Activated CD8-positive, alpha-beta memory T cell treated with anti-CD3 and anti-CD28 coated beads for 36 hours (primary cell): ENCODE measurements around the gene MCM3AP. TPM values are rescaled to one million over a fixed set of nuclear protein-coding genes. Genes with fewer than 3 reads are reported as not detected.

Experiments used
- CTCF ChIA-PET: fragments of 350-600 bp; sonication (Branson Sonifier 250); formaldehyde crosslinking; loops from one replicate; lab custom pipeline; 2021; ENCODE audit warnings: antibody characterized with exemption; lab: Charles Lee
- POLR2A ChIA-PET: fragments of 350-600 bp; sonication (Branson Sonifier 250); formaldehyde crosslinking; loops from one replicate; lab custom pipeline; 2021; ENCODE audit warnings: antibody characterized with exemption; lab: Charles Lee
- total RNA-seq, 2 experiments: library from RNA; stranded (reverse); gene quantifications; one replicate each; pipeline ENCODE4 v1.2.3, GENCODE V29; 2021

MCM3AP gene
- total RNA-seq, 2 experiments from 2014 or later = 125 to 133 TPM

- POLR2A ChIA-PET = no interaction called here
- CTCF ChIA-PET = no interaction called here
These were observed 1.2 kb upstream of the MCM3AP start for GRCh38 chr21:46286648-46287002.

DNA sequence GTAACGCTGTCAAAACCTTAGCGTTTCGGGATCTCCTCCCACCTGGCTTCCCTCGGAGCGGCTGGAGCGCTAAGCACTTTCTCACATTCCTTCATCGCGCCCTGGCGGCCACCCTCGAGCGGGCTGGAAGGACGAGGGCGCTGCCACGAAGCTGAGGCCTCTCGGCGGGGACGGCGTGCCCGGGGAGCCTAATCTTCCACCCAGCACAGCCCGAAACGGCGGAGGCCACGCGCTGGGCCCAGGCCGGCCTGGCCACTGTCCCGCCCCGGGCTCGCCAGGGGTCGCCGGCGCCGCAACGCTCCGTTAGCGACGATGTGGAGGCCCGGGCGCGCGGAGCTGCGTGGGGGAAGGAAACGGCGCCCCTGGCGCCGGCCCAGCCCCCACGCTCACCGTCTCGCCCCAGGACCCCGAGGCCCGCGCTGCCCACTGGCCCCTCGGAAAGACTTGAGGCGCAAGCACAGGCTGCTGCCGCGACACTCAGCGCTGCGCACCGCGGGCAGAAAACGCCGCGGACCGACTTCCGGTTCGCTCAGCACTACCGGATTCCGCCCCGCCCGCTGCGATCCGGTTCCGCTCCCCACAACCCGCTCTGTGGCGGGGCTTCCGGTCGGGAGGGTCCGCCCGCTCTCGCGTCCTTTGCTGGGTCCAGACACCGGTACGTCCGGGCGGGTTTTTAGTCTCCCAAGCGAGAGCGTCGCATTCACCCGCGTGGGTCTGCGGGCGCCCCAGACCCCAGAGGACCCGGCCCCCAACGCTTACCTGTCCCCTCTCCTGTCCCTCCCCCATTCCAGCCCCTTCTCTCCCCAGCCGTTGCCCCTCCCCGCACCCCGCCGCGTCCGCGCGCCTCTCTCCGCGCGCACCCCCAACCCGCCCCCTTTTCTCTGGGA, 593 bp upstream of the MCM3AP start, which contains the start of gene YBEY:
YBEY (plus strand) TSS at position 582 of the 887 bp plus-strand sequence. CDS start 572 bp downstream, outside the sequence.
- CTCF ChIA-PET = interaction anchor here (0.6 to 1.3 kb wide), 3 partner anchors 11 to 1792 kb away, joined by 3 read pairs; no protein-coding TSS in a partner anchor
- POLR2A ChIA-PET = no interaction called here

DNA sequence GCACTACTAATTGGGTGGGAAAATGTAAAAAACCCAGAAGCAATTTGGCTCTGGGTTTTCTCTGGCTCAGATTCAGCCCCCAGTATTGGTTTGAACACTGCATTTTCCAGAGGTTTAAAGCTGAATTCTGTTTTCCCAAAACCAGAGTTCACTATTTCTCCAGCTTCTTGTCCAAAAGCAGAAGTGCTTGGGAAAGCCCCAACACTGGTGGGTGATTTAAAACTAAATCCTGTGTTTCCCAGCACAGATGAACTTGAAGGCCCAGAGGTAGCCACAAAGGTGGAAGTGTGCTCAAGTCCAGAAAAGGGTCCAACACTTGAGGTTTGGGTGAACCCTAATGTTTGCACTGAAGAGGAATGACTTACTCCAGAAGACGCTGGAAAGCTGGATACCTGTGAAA, 678 bp downstream of the MCM3AP start:
- POLR2A ChIA-PET = interaction anchor here (0.7 kb wide), 2 partner anchors 9 to 44 kb away, joined by 3 to 4 read pairs; no protein-coding TSS in a partner anchor
- CTCF ChIA-PET = interaction anchor here (0.7 to 1.8 kb wide), 5 partner anchors 25 to 312 kb away, joined by 3 to 6 read pairs (median 3); no protein-coding TSS in a partner anchor

- POLR2A ChIA-PET = no interaction called here
These were observed 1.2 kb downstream of the MCM3AP start for GRCh38 chr21:46284077-46284644.

GRCh38 chr21:46274797-46275390, 10.5 kb downstream of the MCM3AP start:
- ChIA-PET POLR2A (interaction anchor here (0.7 kb wide), 1 partner anchor 23 kb away, joined by 5 read pairs; no protein-coding TSS in a partner anchor), CTCF (interaction anchor here (0.7 kb wide), 1 partner anchor 11 kb away, joined by 3 read pairs; the partner anchor contains the start of genes MCM3AP and YBEY)

More at GRCh38 chr21:46284077-46284644, 1.2 kb downstream of the MCM3AP start:
- CTCF ChIA-PET = interaction anchor here (1.3 to 1.8 kb wide), 4 partner anchors 25 to 311 kb away, joined by 3 to 6 read pairs (median 4); no protein-coding TSS in a partner anchor

GRCh38 chr21:46273341-46273740, 12.1 kb downstream of the MCM3AP start:
- POLR2A ChIA-PET = no interaction called here
- CTCF ChIA-PET = no interaction called here

DNA sequence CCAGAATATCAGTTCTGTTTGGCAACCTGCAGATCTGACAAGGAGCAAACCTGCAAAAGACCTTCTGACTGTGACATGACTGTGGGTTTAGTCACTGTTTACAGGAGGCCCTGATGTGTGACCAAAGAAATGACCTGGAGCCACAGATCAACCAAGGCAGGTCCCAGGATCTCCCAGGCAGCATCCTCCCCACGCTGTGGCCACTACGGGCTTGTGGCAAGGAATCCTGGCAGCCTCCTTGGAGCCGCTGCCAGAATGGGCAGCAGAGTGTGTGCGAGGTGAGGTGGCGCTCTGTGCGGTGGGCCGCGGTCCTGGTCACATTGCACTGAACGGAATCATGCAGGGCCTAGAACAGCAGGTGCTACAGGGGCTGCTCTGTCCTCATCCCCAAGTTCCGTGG, 15.9 kb downstream of the MCM3AP start:
- ChIA-PET CTCF (no interaction called here), POLR2A (no interaction called here)

- ChIA-PET POLR2A (interaction anchor here (1.0 kb wide), 1 partner anchor 9 kb away, joined by 3 read pairs; no protein-coding TSS in a partner anchor), CTCF (interaction anchor here (1.2 kb wide), 1 partner anchor 10 kb away, joined by 4 read pairs; no protein-coding TSS in a partner anchor)
These were observed 17.0 kb downstream of the MCM3AP start for GRCh38 chr21:46268371-46268770.

DNA sequence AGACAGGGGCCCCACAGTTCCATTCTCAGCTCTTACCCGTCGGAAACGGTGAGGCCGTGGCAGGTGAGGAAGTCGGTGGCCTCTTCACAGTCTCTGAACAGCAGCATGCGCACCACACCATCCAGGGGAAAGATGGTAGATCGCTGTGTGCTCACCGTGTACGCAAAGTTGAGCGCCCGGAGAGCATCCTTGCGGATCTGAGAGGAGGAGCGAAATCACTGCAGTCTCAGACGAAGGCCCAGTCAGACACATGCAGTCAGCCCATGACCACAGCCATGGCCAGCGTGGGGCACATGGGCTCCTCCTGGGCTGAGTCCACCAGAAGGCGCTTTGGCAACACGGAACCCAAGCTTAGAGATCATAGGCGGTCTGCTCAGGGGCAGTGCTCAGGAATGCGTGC, 18.5 kb downstream of the MCM3AP start:
- POLR2A ChIA-PET = no interaction called here
- CTCF ChIA-PET = no interaction called here

- ChIA-PET CTCF (no interaction called here), POLR2A (no interaction called here)
These were observed 19.5 kb downstream of the MCM3AP start for GRCh38 chr21:46265736-46266525.

DNA sequence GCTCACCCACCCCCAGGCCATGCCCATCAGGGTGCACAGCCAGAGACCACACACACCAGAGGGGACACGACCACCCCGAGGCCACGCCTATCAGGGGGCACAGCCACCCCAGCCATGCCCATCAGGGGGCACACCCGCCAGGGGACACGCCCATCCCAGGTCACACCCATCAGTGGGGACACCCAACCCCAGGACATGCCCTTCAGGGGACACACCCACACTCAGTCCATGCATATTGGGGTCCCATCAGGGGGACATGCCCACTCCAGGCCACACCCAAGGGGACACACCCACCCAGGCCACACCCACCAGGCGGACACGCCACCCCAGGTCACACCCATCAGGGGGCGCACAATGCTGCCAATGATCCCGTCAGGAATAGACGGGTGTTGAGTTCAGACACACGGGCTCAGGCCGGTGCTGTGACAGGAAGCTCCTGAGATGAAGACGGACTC, 20.7 kb downstream of the MCM3AP start:
- CTCF ChIA-PET = no interaction called here
- POLR2A ChIA-PET = no interaction called here

DNA sequence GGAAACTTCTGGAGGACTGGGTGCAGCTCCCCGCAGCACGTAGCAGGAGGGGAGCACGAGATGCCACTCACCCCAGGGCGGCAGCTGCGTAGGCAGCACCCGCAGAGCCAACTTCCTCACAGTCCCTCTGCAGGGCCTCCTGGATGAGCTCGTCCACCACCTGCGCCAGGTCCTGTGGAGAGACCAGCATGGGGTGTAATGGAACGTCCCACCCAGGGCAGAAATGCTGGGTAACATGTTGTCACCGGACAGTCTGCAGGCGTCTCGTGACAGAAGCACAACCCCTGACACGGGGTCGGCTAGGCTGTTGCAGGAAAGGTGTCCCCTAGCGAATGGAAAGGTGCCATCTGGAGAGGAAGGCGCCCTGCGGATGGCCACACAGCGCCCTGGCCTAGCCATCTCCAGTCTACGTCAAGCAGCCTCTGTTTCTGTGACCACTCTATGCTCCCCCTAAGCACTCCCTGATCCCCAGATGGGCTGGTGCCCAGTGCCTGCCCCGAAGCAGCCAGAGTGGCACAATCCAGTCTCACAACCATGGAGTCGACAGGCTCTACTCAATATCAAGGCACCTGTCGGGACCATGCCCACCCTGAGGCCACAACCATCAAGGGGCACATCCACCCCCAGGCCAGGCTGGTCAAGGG, 21.2 kb downstream of the MCM3AP start:
- POLR2A ChIA-PET = no interaction called here
- CTCF ChIA-PET = no interaction called here

- CTCF ChIA-PET = no interaction called here
- POLR2A ChIA-PET = no interaction called here
These were observed 28.9 kb downstream of the MCM3AP start for GRCh38 chr21:46256501-46256994.

- POLR2A ChIA-PET = no interaction called here
These were observed 29.6 kb downstream of the MCM3AP start for GRCh38 chr21:46255758-46256337.

GRCh38 chr21:46255166-46255565, 30.2 kb downstream of the MCM3AP start:
- ChIA-PET CTCF (interaction anchor here (0.6 kb wide), 1 partner anchor 271 kb away, joined by 3 read pairs; no protein-coding TSS in a partner anchor), POLR2A (no interaction called here)

More at GRCh38 chr21:46255758-46256337, 29.6 kb downstream of the MCM3AP start:
- CTCF ChIA-PET = interaction anchor here (0.6 kb wide), 1 partner anchor 271 kb away, joined by 3 read pairs; no protein-coding TSS in a partner anchor

GRCh38 chr21:46254208-46254975, 31.0 kb downstream of the MCM3AP start:
- POLR2A ChIA-PET = no interaction called here
- CTCF ChIA-PET = no interaction called here

GRCh38 chr21:46253610-46254124, 31.7 kb downstream of the MCM3AP start:
- ChIA-PET POLR2A (no interaction called here), CTCF (interaction anchor here (1.6 kb wide), 1 partner anchor 110 kb away, joined by 4 read pairs; no protein-coding TSS in a partner anchor)
